Gastroesophageal sphincter (tissue), 4 donors: ENCODE measurements around the gene MAOB. TPM values are rescaled to one million over a fixed set of nuclear protein-coding genes. Genes with fewer than 3 reads are reported as not detected.
A peak's percentile ranks its signal among the peaks of the same experiment; 100 is the strongest.

Source experiments
- ATAC-seq: fragments of 150-250 bp; one replicate; pipeline ENCODE4 v1.9.1; 2016; ENCODE audit warnings: mild to moderate bottlenecking, moderate library complexity
- H3K27ac ChIP-seq, 4 donors: fragments of 200-600 bp; sonication (generic) in 3 of 4; 1 replicate in 3 of 4; 2 replicates in 1 of 4; pipeline ENCODE4 v1.5.1; 2016 to 2019
- H3K27me3 ChIP-seq: fragments of 200-600 bp; sonication (generic); one replicate; pipeline ENCODE4 v1.5.1; 2019
- H3K36me3 ChIP-seq, 2 donors: fragments of 200-600 bp; sonication (generic); one replicate each; pipeline ENCODE4 v1.5.1; 2019; ENCODE audit warnings: control low read depth in 1 of 2
- H3K4me1 ChIP-seq, 3 donors: fragments of 200-600 bp; sonication (generic); 1 replicate in 2 of 3; 2 replicates in 1 of 3; pipeline ENCODE4 v1.5.1; 2016 to 2019; ENCODE audit warnings: control low read depth in 2 of 3
- H3K4me3 ChIP-seq, 2 donors: fragments of 200-600 bp; sonication (generic); one replicate each; pipeline ENCODE4 v1.5.1; 2019; ENCODE audit warnings: mild to moderate bottlenecking in 1 of 2, moderate library complexity in 1 of 2
- H3K9me3 ChIP-seq, 3 donors: fragments of 200-600 bp; sonication (generic); one replicate each; pipeline ENCODE4 v1.5.1; 2017 to 2019; ENCODE audit warnings: control low read depth in 2 of 3
- CTCF ChIP-seq, 4 experiments: fragments of 200-600 bp in 2 of 4; fragments of 450-650 bp in 2 of 4; sonication (generic) in 1 of 4; IDR thresholded peaks; one replicate each; pipeline ENCODE4 v1.5.1; 2017 to 2019; ENCODE audit warnings: antibody characterized with exemption in 4 of 4, mild to moderate bottlenecking in 2 of 4, moderate library complexity in 2 of 4
- EP300 ChIP-seq: sonication (generic); formaldehyde crosslinking; IDR thresholded peaks from one replicate; pipeline ENCODE4 v1.6.1; 2017; ENCODE audit warnings: antibody characterized with exemption, mild to moderate bottlenecking
- POLR2A ChIP-seq, 2 donors: fragments of 450-650 bp; IDR thresholded peaks; one replicate each; pipeline ENCODE4 v1.6.1; 2017; ENCODE audit warnings: antibody characterized with exemption in 2 of 2, mild to moderate bottlenecking in 2 of 2, moderate library complexity in 1 of 2
- POLR2AphosphoS5 ChIP-seq: sonication (generic); formaldehyde crosslinking; IDR thresholded peaks from one replicate; pipeline ENCODE4 v1.6.1; 2017; ENCODE audit warnings: antibody characterized with exemption
- WGBS, 2 donors: methylation state at CpG; one replicate each; pipeline ENCODE4 v1.1.5; 2018; ENCODE audit warnings: low coverage in 1 of 2; 5-methylcytosine and 5-hydroxymethylcytosine counted together
- total RNA-seq, 4 donors: library from RNA; depleted of rRNA; stranded (reverse); fragments of >200 nt; gene quantifications; one replicate each; pipeline ENCODE4 v1.1.0, GENCODE V29; 2016

MAOB gene
- total RNA-seq, 4 donors from 2014 or later = 24.5 to 92.3 (median 72.2) TPM

DNA sequence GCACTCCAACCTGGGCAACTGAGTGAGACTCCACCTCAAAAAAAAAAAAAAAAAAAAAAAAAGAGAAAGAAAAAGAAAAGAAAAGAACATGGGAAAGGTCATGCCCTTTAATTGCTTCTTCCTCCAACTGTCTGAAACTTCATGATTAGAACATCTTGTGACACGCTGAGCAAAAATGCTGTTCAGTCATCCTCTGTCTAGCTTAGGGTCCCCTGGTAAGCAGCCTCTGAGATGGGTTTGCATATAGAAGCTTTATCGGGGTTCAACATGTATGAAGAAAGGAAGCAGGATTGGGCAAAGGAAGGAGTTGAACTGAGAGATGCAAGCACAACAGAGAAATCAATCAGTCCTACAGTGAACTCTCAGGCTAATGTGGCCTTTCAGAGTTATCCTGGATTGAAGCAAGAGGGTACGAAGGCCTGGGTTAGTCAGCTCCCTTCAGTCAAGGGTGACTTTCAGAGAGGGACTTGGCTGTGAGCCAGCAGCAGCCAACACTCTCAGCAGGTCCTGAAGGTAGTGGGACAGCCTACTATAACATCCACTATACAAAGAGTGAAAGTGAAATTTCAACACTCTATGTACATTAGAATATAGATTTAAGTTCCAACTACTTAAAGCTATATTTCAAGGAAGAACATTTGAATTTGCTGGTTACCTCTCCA is 11.4 kb downstream of the MAOB start:
- H3K4me3 ChIP-seq = no peak overlapping the region
- ATAC-seq = no peak
- peaks cover 0 to 15% (median 0%) of the 10 kb centered on the region in 3 donors for H3K4me1 ChIP-seq
- H3K9me3 ChIP-seq = no peaks in the 10 kb centered on the region
- no peaks in the 10 kb centered on the region for H3K27me3 ChIP-seq
- no peak for TF ChIP-seq POLR2A (IDR thresholded peaks at IDR 0.05)
- WGBS, 2 donors = 71 to 91% methylated on average over 1 to 3 of the region's 3 CpGs
- no peaks in the 10 kb centered on the region for H3K36me3 ChIP-seq
- H3K27ac ChIP-seq = no peak overlapping the region

- TF ChIP-seq CTCF (IDR thresholded peaks at IDR 0.05) (no peak), POLR2A (IDR thresholded peaks at IDR 0.05) (no peak), EP300 (no peak), POLR2AphosphoS5 (no peak)
- Histone ChIP-seq H3K36me3 (no peaks in the 10 kb centered on the region), H3K4me3 (no peak overlapping the region), H3K9me3 (no peaks in the 10 kb centered on the region), H3K27ac (peak overlapping the region in 1 of 4 donors; percentile 4), H3K4me1 (peaks cover 0 to 15% (median 0%) of the 10 kb centered on the region in 3 donors), H3K27me3 (no peaks in the 10 kb centered on the region)
- 55% methylated on average over 3 of the region's 3 CpGs; no CpG with 5 or more reads in 1 of the 2 donors for WGBS, 2 donors
- ATAC-seq = no peak
These were observed 12.2 kb downstream of the MAOB start for GRCh38 chrX:43870011-43870410.

DNA sequence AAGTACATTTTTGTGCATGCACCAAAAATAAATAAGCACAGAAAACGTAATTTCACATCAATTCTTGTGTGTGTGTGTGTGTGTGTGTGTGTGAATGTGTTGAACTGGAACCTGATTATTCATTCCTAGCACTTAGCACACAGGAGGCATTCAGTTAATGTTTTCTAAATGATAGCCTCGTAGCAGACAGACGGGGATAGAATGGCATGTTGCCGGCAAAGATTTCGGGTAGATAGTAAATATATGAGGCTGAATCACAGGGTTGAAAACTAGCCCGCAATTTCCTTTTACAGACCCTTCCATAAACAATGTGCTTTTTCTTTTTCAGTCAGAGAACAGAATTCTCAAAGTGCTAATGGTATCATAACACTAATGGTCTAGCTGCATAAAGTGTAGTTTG is 13.5 kb downstream of the MAOB start:
- Histone ChIP-seq H3K9me3 (no peaks in the 10 kb centered on the region), H3K4me3 (no peak overlapping the region), H3K27ac (peak overlapping the region in 1 of 4 donors; percentile 11), H3K27me3 (no peaks in the 10 kb centered on the region), H3K36me3 (no peaks in the 10 kb centered on the region), H3K4me1 (peaks cover 0 to 15% (median 0%) of the 10 kb centered on the region in 3 donors)
- TF ChIP-seq CTCF (IDR thresholded peaks at IDR 0.05) (no peak), EP300 (no peak), POLR2AphosphoS5 (no peak), POLR2A (IDR thresholded peaks at IDR 0.05) (no peak)
- ATAC-seq = no peak
- WGBS, 2 donors = 3 to 18% methylated on average over 2 to 6 of the region's 6 CpGs

- no peak for ATAC-seq
- no peak for TF ChIP-seq CTCF (IDR thresholded peaks at IDR 0.05)
- no peak for TF ChIP-seq EP300
- TF ChIP-seq POLR2A (IDR thresholded peaks at IDR 0.05) = no peak
- TF ChIP-seq POLR2AphosphoS5 = no peak
- Histone ChIP-seq H3K27ac (no peak overlapping the region), H3K4me1 (peaks cover 0 to 25% (median 0%) of the 10 kb centered on the region in 3 donors), H3K27me3 (no peaks in the 10 kb centered on the region), H3K9me3 (no peaks in the 10 kb centered on the region), H3K36me3 (no peaks in the 10 kb centered on the region), H3K4me3 (no peak overlapping the region)
- 81 to 83% methylated on average over 3 to 4 of the region's 4 CpGs for WGBS, 2 donors
These were observed 15.8 kb downstream of the MAOB start for GRCh38 chrX:43866423-43866822.

- WGBS, 2 donors = 79% methylated on average over 4 of the region's 5 CpGs; no CpG with 5 or more reads in 1 of the 2 donors
- TF ChIP-seq EP300 = no peak
- TF ChIP-seq POLR2A (IDR thresholded peaks at IDR 0.05) = no peak
- TF ChIP-seq CTCF (IDR thresholded peaks at IDR 0.05) = no peak
- no peak for TF ChIP-seq POLR2AphosphoS5
- Histone ChIP-seq H3K9me3 (no peaks in the 10 kb centered on the region), H3K4me3 (no peak overlapping the region), H3K36me3 (no peaks in the 10 kb centered on the region), H3K27me3 (no peaks in the 10 kb centered on the region), H3K4me1 (peaks cover 0 to 31% (median 0%) of the 10 kb centered on the region in 3 donors), H3K27ac (no peak overlapping the region)
- ATAC-seq = no peak
These were observed 16.5 kb downstream of the MAOB start for GRCh38 chrX:43865791-43866190.
